SK-N-SH (cell line): ENCODE measurements around the gene ASCL3. TPM values are rescaled to one million over a fixed set of nuclear protein-coding genes. Genes with fewer than 3 reads are reported as not detected.

Experiments
- CTCF ChIA-PET: fragments of 300-600, 350-600 bp; formaldehyde crosslinking; extraction: SDS; loops from one replicate; lab custom pipeline; 2021; lab: Yijun Ruan, JAX
- POLR2A ChIA-PET: fragments of 350-600 bp; sonication (Branson Sonifier 250); formaldehyde crosslinking; extraction: SDS; loops from one replicate; lab custom pipeline; 2020; ENCODE audit warnings: antibody characterized with exemption, inconsistent platforms; lab: Yijun Ruan, JAX
- DNase-seq: peaks from one replicate; pipeline ENCODE4 v3.0.0; 2012
- H2AFZ ChIP-seq: fragments of 200-600 bp; sonication (generic); 2 replicates; pipeline ENCODE4 v1.8.1; 2016; ENCODE audit warnings: antibody characterized with exemption, mild to moderate bottlenecking, low read depth
- H3F3A ChIP-seq: fragments of 200-600 bp; sonication (generic); replicated peaks from 2 replicates; pipeline ENCODE3; 2016; ENCODE audit warnings: antibody characterized with exemption, mild to moderate bottlenecking; ENCODE audit not compliant: insufficient read depth
- H3K27ac ChIP-seq, 2 experiments: fragments of 200-500 bp in 1 of 2; fragments of 200-600 bp in 1 of 2; sonication (Bioruptor generic) in 1 of 2; sonication (generic), shearing (Covaris generic) in 1 of 2; 2 replicates each; pipeline versions ENCODE4 v1.5.1 to v1.6.1; 2014 to 2016; ENCODE audit warnings: low read depth in 2 of 2, inconsistent platforms in 1 of 2, low read length in 1 of 2, mild to moderate bottlenecking in 1 of 2, mixed read lengths in 1 of 2
- H3K27me3 ChIP-seq: fragments of 200-600 bp; sonication (generic), shearing (Covaris generic); 2 replicates; pipeline ENCODE4 v1.6.1; 2016; ENCODE audit warnings: mixed run types; ENCODE audit not compliant: insufficient read depth
- H3K36me3 ChIP-seq, 2 experiments: fragments of 200-500 bp in 1 of 2; fragments of 200-600 bp in 1 of 2; sonication (Bioruptor generic) in 1 of 2; sonication (generic) in 1 of 2; replicated peaks in 1 of 2; 2 replicates each; pipeline versions ENCODE3 to v1.5.1; 2014 to 2016; ENCODE audit warnings: low read length in 1 of 2, mild to moderate bottlenecking in 1 of 2; ENCODE audit not compliant: insufficient read depth in 2 of 2, control insufficient read depth in 1 of 2
- H3K4me1 ChIP-seq, 2 experiments: fragments of 200-500 bp in 1 of 2; fragments of 200-600 bp in 1 of 2; sonication (Bioruptor generic) in 1 of 2; sonication (generic), shearing (Covaris generic) in 1 of 2; 2 replicates each; pipeline versions ENCODE4 v1.5.1 to v1.6.1; 2014 to 2016; ENCODE audit warnings: low read depth in 1 of 2, low read length in 1 of 2, mixed run types in 1 of 2; ENCODE audit not compliant: insufficient read depth in 2 of 2, control insufficient read depth in 1 of 2
- H3K4me2 ChIP-seq: fragments of 200-600 bp; sonication (generic), shearing (Covaris generic); 2 replicates; pipeline ENCODE4 v1.6.1; 2017; ENCODE audit warnings: mixed run types
- H3K4me3 ChIP-seq, 2 experiments: fragments of 200-500 bp in 1 of 2; fragments of 200-600 bp in 1 of 2; sonication (Bioruptor generic) in 1 of 2; sonication (generic), shearing (Covaris generic) in 1 of 2; 2 replicates each; pipeline versions ENCODE4 v1.5.1 to v1.8.1; 2014 to 2016; ENCODE audit warnings: low read depth in 2 of 2, inconsistent platforms in 1 of 2, low read length in 1 of 2, mild to moderate bottlenecking in 1 of 2, mixed read lengths in 1 of 2, moderate library complexity in 1 of 2
- H3K79me2 ChIP-seq: fragments of 200-600 bp; sonication (generic); 2 replicates; pipeline ENCODE4 v1.8.1; 2017; ENCODE audit warnings: mild to moderate bottlenecking; ENCODE audit not compliant: insufficient read depth
- H3K9ac ChIP-seq: fragments of 200-600 bp; sonication (generic); 2 replicates; pipeline ENCODE4 v1.6.1; 2017; ENCODE audit warnings: mixed run types
- H3K9me2 ChIP-seq: fragments of 200-600 bp; sonication (generic); 2 replicates; pipeline ENCODE4 v1.6.1; 2017; ENCODE audit warnings: mixed run types
- H3K9me3 ChIP-seq: fragments of 200-600 bp; sonication (generic); 2 replicates; pipeline ENCODE4 v1.6.1; 2017; ENCODE audit warnings: mixed run types, mild to moderate bottlenecking, moderate library complexity
- H4K20me1 ChIP-seq: fragments of 200-600 bp; sonication (generic); 2 replicates; pipeline ENCODE4 v1.6.1; 2017; ENCODE audit warnings: mild to moderate bottlenecking, mixed run types; ENCODE audit not compliant: insufficient read depth
- CHD2 ChIP-seq: fragments of 150-350 bp; IDR thresholded peaks from 2 replicates; pipeline ENCODE4 v1.6.1; 2018; ENCODE audit warnings: low read length; ENCODE audit not compliant: partially characterized antibody
- EP300 ChIP-seq, 2 experiments: IDR thresholded peaks; 2 replicates each; pipeline versions ENCODE4 v1.4.0 to v1.6.1; 2012; ENCODE audit warnings: borderline replicate concordance in 1 of 2, low read depth in 1 of 2, low read length in 1 of 2
- EZH2phosphoT487 ChIP-seq: fragments of 200-600 bp; sonication (generic); IDR thresholded peaks from 2 replicates; pipeline ENCODE4 v1.6.1; 2017; ENCODE audit warnings: low read depth, mixed run types, mild to moderate bottlenecking, antibody characterized with exemption, moderate library complexity, borderline replicate concordance
- MAX ChIP-seq: IDR thresholded peaks from 2 replicates; pipeline ENCODE4 v1.4.0; 2012; ENCODE audit warnings: low read depth
- NRF1 ChIP-seq: IDR thresholded peaks from 2 replicates; pipeline ENCODE4 v1.6.1; 2012; ENCODE audit warnings: low read depth, mild to moderate bottlenecking, low read length
- PBX3 ChIP-seq: IDR thresholded peaks from 2 replicates; pipeline ENCODE4; 2012
- POLR2AphosphoS5 ChIP-seq: IDR thresholded peaks from 2 replicates; pipeline ENCODE4 v1.6.1; 2012; ENCODE audit warnings: low read depth, low read length
- RAD21 ChIP-seq: IDR thresholded peaks from 2 replicates; pipeline ENCODE4 v1.6.1; 2012; ENCODE audit warnings: mild to moderate bottlenecking, low read length
- RCOR1 ChIP-seq: fragments of 150-350 bp; IDR thresholded peaks from 2 replicates; pipeline ENCODE4 v1.6.1; 2017; ENCODE audit warnings: antibody characterized with exemption, low read length
- REST ChIP-seq: IDR thresholded peaks from 2 replicates; pipeline ENCODE4 v1.6.1; 2012; ENCODE audit warnings: mild to moderate bottlenecking, low read depth, low read length, moderate library complexity
- RFX5 ChIP-seq: IDR thresholded peaks from 2 replicates; pipeline ENCODE4 v1.6.1; 2012; ENCODE audit warnings: mild to moderate bottlenecking, improper control_type of control experiment, low read length
- SIN3A ChIP-seq: IDR thresholded peaks from 2 replicates; pipeline ENCODE4 v1.6.1; 2012; ENCODE audit warnings: low read depth, mild to moderate bottlenecking, low read length, moderate library complexity, borderline replicate concordance
- TAF1 ChIP-seq: IDR thresholded peaks from 2 replicates; pipeline ENCODE4 v1.6.1; 2012; ENCODE audit warnings: low read depth, mild to moderate bottlenecking, low read length, moderate library complexity, borderline replicate concordance
- YY1 ChIP-seq: IDR thresholded peaks from 2 replicates; pipeline ENCODE4 v1.4.0; 2012; ENCODE audit warnings: low read depth, mild to moderate bottlenecking
- ZBTB33 ChIP-seq: IDR thresholded peaks from 2 replicates; pipeline ENCODE4 v1.4.0; 2012; ENCODE audit warnings: low read depth, borderline replicate concordance
- WGBS: methylation state at CpG from one replicate; pipeline ENCODE4 v1.1.6; 2017; ENCODE audit warnings: low lambda C conversion rate; 5-methylcytosine and 5-hydroxymethylcytosine counted together
- polyA plus RNA-seq, 3 experiments: library from polyadenylated mRNA; depleted of rRNA; stranded (reverse); fragments of >200 nt; gene quantifications; 2 replicates each; pipeline ENCODE4 v1.2.3, GENCODE V29; 2012

The ASCL3 gene
- polyA plus RNA-seq, 1 of the 3 experiments (the other 2 are of a cell fraction), result not detected

GRCh38 chr11:8911029-8911823 is 31.6 kb downstream of the ASCL3 start, which contains the start of gene AKIP1:
TSS of gene AKIP1 (plus strand) at chr11:8911189. CDS start at chr11:8911450, 261 bp downstream.
- POLR2A ChIA-PET, result interaction anchor here (0.6 to 1.4 kb wide), 6 partner anchors 29 to 664 kb away, joined by 3 to 8 read pairs (median 4); no protein-coding TSS in a partner anchor
- no peaks in the 10 kb centered on the region for H3K27me3 ChIP-seq
- no peaks in the 10 kb centered on the region for H3K9me2 ChIP-seq
- H3K4me3 ChIP-seq, result peak within 1 kb of the TSS; percentile 77 to 90
- peak; percentile 99 for DNase-seq
- peak within 1 kb of the TSS; percentile 88 to 89 for H3K27ac ChIP-seq
- peak within 1 kb of the TSS; percentile 86 for H2AFZ ChIP-seq
- 1% methylated on average over 17 of the region's 68 CpGs for WGBS
- H4K20me1 ChIP-seq, result peaks cover 5% of the 10 kb centered on the region; the same call in 1 of the 2 replicates
- TF ChIP-seq RFX5 (0 out of 2 replicates have a peak, but pooled peaks have one; percentile 18), PBX3 (no peak), CHD2 (peak; percentile 53), NRF1 (peak; percentile 91), YY1 (no peak), TAF1 (peak; percentile 73), RAD21 (no peak), REST (no peak), EZH2phosphoT487 (no peak), SIN3A (peak; percentile 8; the same call in 1 of the 2 replicates), RCOR1 (no peak), EP300 (IDR thresholded peaks at IDR 0.05; ENCODE audit: borderline replicate concordance in 1 of 2, low read depth in 1 of 2, low read length in 1 of 2) (no peak), MAX (peak; percentile 39), ZBTB33 (no peak), POLR2AphosphoS5 (peak; percentile 66; the same call in 1 of the 2 replicates)
- H3K4me2 ChIP-seq, result peak within 1 kb of the TSS; percentile 98
- H3K36me3 ChIP-seq, result peaks cover 6 to 12% of the 10 kb centered on the region in 2 experiments
- H3F3A ChIP-seq, result peaks cover 24% of the 10 kb centered on the region
- H3K9ac ChIP-seq, result peak within 1 kb of the TSS; percentile 91
- H3K9me3 ChIP-seq, result no peaks in the 10 kb centered on the region
- CTCF ChIA-PET, result interaction anchor here (0.8 to 2.4 kb wide), 7 partner anchors 11 to 226 kb away, joined by 3 to 15 read pairs (median 6); no protein-coding TSS in a partner anchor
- peaks cover 44% of the 10 kb centered on the region for H3K79me2 ChIP-seq
- H3K4me1 ChIP-seq, result peaks cover 17 to 30% of the 10 kb centered on the region in 2 experiments
